GM12878 (cell line): ENCODE data around the gene TUNAR. TPM values are rescaled to one million over a fixed set of nuclear protein-coding genes. Genes with fewer than 3 reads are reported as not detected.

Source experiments
- ATAC-seq: fragments of 200-7000 bp; cut with Tn5 transposase; 3 replicates; pipeline ENCODE4 v1.9.1; 2020; ENCODE audit warnings: mild to moderate bottlenecking, moderate library complexity
- BruUV-seq: library from RNA; stranded (reverse); fragments of 400-500 nt; replicated peaks from 2 replicates; lab custom pipeline; 2021; lab: Mats Ljungman, UMichigan
- CTCF ChIA-PET: fragments of 300-600 bp; sonication (Branson Sonifier 250); formaldehyde crosslinking; extraction: SDS; loops from one replicate; lab custom pipeline; 2021; ENCODE audit warnings: inconsistent platforms; lab: Yijun Ruan, JAX
- POLR2A ChIA-PET: fragments of 350-600 bp; formaldehyde crosslinking; extraction: SDS; loops from one replicate; lab custom pipeline; 2021; ENCODE audit warnings: inconsistent platforms; lab: Charles Lee
- RAD21 ChIA-PET: fragments of 300-600 bp; sonication (Branson Sonifier 250); formaldehyde crosslinking; loops from one replicate; lab custom pipeline; 2023; ENCODE audit warnings: antibody characterized with exemption; ENCODE audit not compliant: unreplicated experiment; lab: Charles Lee
- SMC1A ChIA-PET: fragments of 300-600 bp; sonication (Branson Sonifier 250); formaldehyde crosslinking; loops from one replicate; lab custom pipeline; 2023; ENCODE audit not compliant: unreplicated experiment, uncharacterized antibody; lab: Charles Lee
- DNase-seq: peaks from one replicate; pipeline ENCODE4 v3.0.0-alpha.2; 2011; ENCODE audit warnings: low read depth, low spot score
- FAIRE-seq: peaks from 3 replicates; lab custom pipeline; 2011; peaks lifted over from hg19 to GRCh38; lab: Jason Lieb, UNC
- H2AFZ ChIP-seq: 2 replicates; pipeline ENCODE4 v1.6.0; 2011; ENCODE audit warnings: low read depth, low read length, control low read depth; ENCODE audit not compliant: control insufficient read depth
- H3K27ac ChIP-seq: 2 replicates; pipeline ENCODE4 v1.5.1; 2011; ENCODE audit warnings: control low read depth; ENCODE audit not compliant: control insufficient read depth, insufficient read depth
- H3K27me3 ChIP-seq, 2 experiments: replicated peaks in 1 of 2; 2 replicates each; pipeline versions ENCODE4 v1.6.0 to v1.6.1; 2011; ENCODE audit warnings: low read length in 1 of 2; ENCODE audit not compliant: control insufficient read depth in 2 of 2, insufficient read depth in 2 of 2
- H3K36me3 ChIP-seq, 2 experiments: 2 replicates each; pipeline ENCODE4 v1.5.1; 2011; ENCODE audit warnings: low read length in 1 of 2; ENCODE audit not compliant: control insufficient read depth in 2 of 2, insufficient read depth in 2 of 2
- H3K4me1 ChIP-seq: 2 replicates; pipeline ENCODE4 v1.6.1; 2011; ENCODE audit warnings: mild to moderate bottlenecking, low read length, moderate library complexity, mixed read lengths; ENCODE audit not compliant: control insufficient read depth, insufficient read depth
- H3K4me2 ChIP-seq: 2 replicates; pipeline ENCODE4 v1.6.0; 2011; ENCODE audit warnings: control low read depth; ENCODE audit not compliant: control insufficient read depth, insufficient read depth
- H3K4me3 ChIP-seq: fragments of 200-600 bp; sonication (generic); 2 replicates; pipeline ENCODE4 v1.5.1; 2016
- H3K79me2 ChIP-seq: 2 replicates; pipeline ENCODE4 v1.6.0; 2011; ENCODE audit warnings: low read length; ENCODE audit not compliant: control insufficient read depth, insufficient read depth
- H3K9ac ChIP-seq: 2 replicates; pipeline ENCODE4 v1.8.0; 2011; ENCODE audit warnings: low read length, control low read depth, mixed read lengths; ENCODE audit not compliant: control insufficient read depth, insufficient read depth
- H3K9me3 ChIP-seq: replicated peaks from 3 replicates; pipeline ENCODE4 v1.5.1; 2011; ENCODE audit warnings: mild to moderate bottlenecking, low read length; ENCODE audit not compliant: control insufficient read depth, insufficient read depth
- H4K20me1 ChIP-seq: 2 replicates; pipeline ENCODE4 v1.6.0; 2011; ENCODE audit not compliant: control insufficient read depth, insufficient read depth
- ASH2L ChIP-seq: fragments of 300-600, 200-600 bp; sonication (generic); IDR thresholded peaks from 2 replicates; pipeline ENCODE4 v1.6.1; 2017; ENCODE audit warnings: low read depth, mild to moderate bottlenecking, borderline replicate concordance
- BHLHE40 ChIP-seq, 2 experiments: fragments of 450-650 bp in 1 of 2; IDR thresholded peaks; 2 replicates each; pipeline ENCODE4 v1.6.1; 2011 to 2017; ENCODE audit warnings: low read depth in 2 of 2, borderline replicate concordance in 1 of 2, improper control_type of control experiment in 1 of 2, low read length in 1 of 2, mild to moderate bottlenecking in 1 of 2
- CHD4 ChIP-seq: fragments of 200-600 bp; sonication (generic); IDR thresholded peaks from 2 replicates; pipeline ENCODE4 v1.6.1; 2016; ENCODE audit warnings: mild to moderate bottlenecking
- ETV6 ChIP-seq, 2 experiments: fragments of 450-650 bp in 1 of 2; IDR thresholded peaks in 1 of 2; conservative IDR thresholded peaks in 1 of 2; 2 replicates each; pipeline ENCODE4 v1.6.1; 2014; ENCODE audit warnings: antibody characterized with exemption in 1 of 2, borderline replicate concordance in 1 of 2, low read depth in 1 of 2, mild to moderate bottlenecking in 1 of 2, moderate library complexity in 1 of 2
- FOXM1 ChIP-seq: IDR thresholded peaks from 2 replicates; pipeline ENCODE4 v1.6.1; 2012; ENCODE audit warnings: low read depth, mild to moderate bottlenecking, inconsistent platforms, low read length, moderate library complexity
- IRF3 ChIP-seq: fragments of 450-650 bp; IDR thresholded peaks from 2 replicates; pipeline ENCODE4 v1.6.1; 2014; ENCODE audit warnings: mild to moderate bottlenecking
- NFYA ChIP-seq: IDR thresholded peaks from 2 replicates; pipeline ENCODE4 v1.6.1; 2011; ENCODE audit warnings: low read depth, mild to moderate bottlenecking, low read length, improper control_type of control experiment, borderline replicate concordance
- NFYB ChIP-seq: IDR thresholded peaks from 2 replicates; pipeline ENCODE4 v1.6.1; 2011; ENCODE audit warnings: low read depth, mild to moderate bottlenecking, low read length, improper control_type of control experiment, moderate library complexity; ENCODE audit not compliant: insufficient read depth
- POLR2A ChIP-seq: IDR thresholded peaks from 2 replicates; pipeline ENCODE4 v1.6.1; 2011; ENCODE audit warnings: low read depth, mild to moderate bottlenecking, low read length
- RB1 ChIP-seq: fragments of 450-650 bp; formaldehyde crosslinking; IDR thresholded peaks from 2 replicates; pipeline ENCODE4 v1.6.1; 2017; ENCODE audit warnings: mild to moderate bottlenecking, borderline replicate concordance
- SREBF1 ChIP-seq: IDR thresholded peaks from 2 replicates; pipeline ENCODE4 v1.6.1; 2012; ENCODE audit warnings: mild to moderate bottlenecking, low read length
- SREBF2 ChIP-seq: IDR thresholded peaks from 2 replicates; pipeline ENCODE4 v1.6.1; 2012; ENCODE audit warnings: mild to moderate bottlenecking, low read length
- TBL1XR1 ChIP-seq: IDR thresholded peaks from 2 replicates; pipeline ENCODE4 v1.6.1; 2012; ENCODE audit warnings: low read depth, low read length, improper control_type of control experiment
- YY1 ChIP-seq: IDR thresholded peaks from 2 replicates; pipeline ENCODE4 v1.6.1; 2011; ENCODE audit warnings: low read depth, mild to moderate bottlenecking, low read length
- ZBED1 ChIP-seq: IDR thresholded peaks from 2 replicates; pipeline ENCODE4 v1.6.1; 2016; ENCODE audit warnings: borderline replicate concordance
- WGBS: methylation state at CpG from one replicate; pipeline ENCODE4 v1.1.6; 2016; ENCODE audit warnings: low lambda C conversion rate; ENCODE audit not compliant: insufficient replicate concordance, insufficient coverage; ENCODE audit errors: missing lambda C conversion rate; 5-methylcytosine and 5-hydroxymethylcytosine counted together
- in situ Hi-C: fragments of 300-500 bp; cut with MboI; formaldehyde crosslinking; loops from 9 replicates; pipeline ENCODE4 v1.14.3; 2018; ENCODE audit warnings: mixed read lengths
- intact Hi-C: fragments of 100-400 bp; cut with micrococcal nuclease; formaldehyde crosslinking; loops from one replicate; pipeline ENCODE4 v1.14.2; 2022; ENCODE audit not compliant: unreplicated experiment
- polyA plus RNA-seq, 11 experiments: library from polyadenylated mRNA; depleted of rRNA in 4 of 11; unstranded in 6 of 11; stranded (reverse) in 5 of 11; fragments of >200 nt; fragmentation: Nextera tagmentation in 4 of 11; fragmentation: Illumina TruSeq in 1 of 11; extraction: Ambion mirVana in 4 of 11; extraction: Trizol in 1 of 11; gene quantifications; 1 replicate in 1 of 11; 2 replicates in 10 of 11; pipeline versions ENCODE4 v1.2.1 to v1.2.3, GENCODE V29; 2011 to 2016; ENCODE audit warnings: inconsistent platforms in 2 of 11, missing spikeins in 2 of 11, low read depth in 1 of 11
- total RNA-seq, 4 experiments: library from RNA; depleted of rRNA in 3 of 4; stranded (reverse); fragments of >200 nt in 3 of 4; fragmentation: Illumina TruSeq in 1 of 4; extraction: Trizol in 1 of 4; gene quantifications; 2 replicates each; pipeline versions ENCODE4 v1.2.1 to v1.2.3, GENCODE V29; 2013 to 2021
- TF ChIP-seq, protein P1 (sequence below): fragments of 450-650 bp; IDR thresholded peaks from 2 replicates; pipeline ENCODE4 v1.6.1; 2017; ENCODE audit warnings: mild to moderate bottlenecking

TUNAR gene
- total and polyA plus RNA-seq, 10 of the 15 experiments (the other 5 are each of a cell fraction or from before 2014, with no cell fraction given): 0.02 TPM; not detected in 9

GRCh38 chr14:95887351-95887750 is 10.7 kb downstream of the TUNAR start:
- H2AFZ ChIP-seq: no peak overlapping the region
- no peak overlapping the region for H3K4me2 ChIP-seq
- no peaks in the 10 kb centered on the region for H3K79me2 ChIP-seq
- H3K4me1 ChIP-seq: no peaks in the 10 kb centered on the region
- ChIA-PET RAD21 (no interaction called here), CTCF (interaction anchor here (1.3 kb wide), 1 partner anchor 27 kb away, joined by 3 read pairs; no protein-coding TSS in a partner anchor), POLR2A (no interaction called here), SMC1A (interaction anchor here (1.0 kb wide), 1 partner anchor 9 kb away, joined by 3 read pairs; no protein-coding TSS in a partner anchor)
- TF ChIP-seq ZBED1 (no peak), NFYA (no peak), SREBF1 (no peak), NFYB (no peak), POLR2A (no peak), BHLHE40 (IDR thresholded peaks at IDR 0.05; ENCODE audit: borderline replicate concordance in 1 of 2, low read depth in 2 of 2, low read length in 1 of 2) (no peak), RB1 (no peak), FOXM1 (no peak), CHD4 (no peak), ETV6 (conservative IDR thresholded peaks at IDR 0.05 in 1 of 2, IDR thresholded peaks at IDR 0.05 in 1 of 2; ENCODE audit: borderline replicate concordance in 1 of 2, low read depth in 1 of 2) (no peak), YY1 (no peak), IRF3 (no peak), TBL1XR1 (no peak), SREBF2 (no peak), ASH2L (no peak)
- TF ChIP-seq, protein P1, sequence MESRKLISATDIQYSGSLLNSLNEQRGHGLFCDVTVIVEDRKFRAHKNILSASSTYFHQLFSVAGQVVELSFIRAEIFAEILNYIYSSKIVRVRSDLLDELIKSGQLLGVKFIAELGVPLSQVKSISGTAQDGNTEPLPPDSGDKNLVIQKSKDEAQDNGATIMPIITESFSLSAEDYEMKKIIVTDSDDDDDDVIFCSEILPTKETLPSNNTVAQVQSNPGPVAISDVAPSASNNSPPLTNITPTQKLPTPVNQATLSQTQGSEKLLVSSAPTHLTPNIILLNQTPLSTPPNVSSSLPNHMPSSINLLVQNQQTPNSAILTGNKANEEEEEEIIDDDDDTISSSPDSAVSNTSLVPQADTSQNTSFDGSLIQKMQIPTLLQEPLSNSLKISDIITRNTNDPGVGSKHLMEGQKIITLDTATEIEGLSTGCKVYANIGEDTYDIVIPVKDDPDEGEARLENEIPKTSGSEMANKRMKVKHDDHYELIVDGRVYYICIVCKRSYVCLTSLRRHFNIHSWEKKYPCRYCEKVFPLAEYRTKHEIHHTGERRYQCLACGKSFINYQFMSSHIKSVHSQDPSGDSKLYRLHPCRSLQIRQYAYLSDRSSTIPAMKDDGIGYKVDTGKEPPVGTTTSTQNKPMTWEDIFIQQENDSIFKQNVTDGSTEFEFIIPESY: no peak
- no peaks in the 10 kb centered on the region; the same call in 1 of the 2 replicates for H4K20me1 ChIP-seq
- no peak for DNase-seq
- 47% methylated on average over 4 of the region's 4 CpGs for WGBS
- in situ Hi-C loops: no loop called here
- no peak overlapping the region for H3K4me3 ChIP-seq
- H3K27me3 ChIP-seq: peaks cover 0 to 1% of the 10 kb centered on the region in 2 experiments; a peak in 3 of 4 replicates
- FAIRE-seq: no peak
- H3K27ac ChIP-seq: no peak overlapping the region
- intact Hi-C loops: no loop called here
- no peaks in the 10 kb centered on the region for H3K36me3 ChIP-seq
- no peak for ATAC-seq
- H3K9me3 ChIP-seq: no peaks in the 10 kb centered on the region
- no TSS peak for BruUV-seq
- no peak overlapping the region for H3K9ac ChIP-seq
